GM23338 (cell line): Measurements from ENCODE around the gene P2RY8. TPM values are rescaled to one million over a fixed set of nuclear protein-coding genes. Genes with fewer than 3 reads are reported as not detected.

Experiments used
- ATAC-seq: fragments of 200-7000 bp; cut with Tn5 transposase; 3 replicates; pipeline ENCODE4 v1.9.1; 2020
- DNase-seq: peaks from one replicate; pipeline ENCODE4 v3.0.0-alpha.2; 2015; ENCODE audit warnings: low spot score
- H2AFZ ChIP-seq: fragments of 200-600 bp; sonication (generic); 2 replicates; pipeline ENCODE4 v1.8.0; 2016; ENCODE audit warnings: antibody characterized with exemption, mild to moderate bottlenecking, moderate library complexity
- H3F3A ChIP-seq: fragments of 200-600 bp; sonication (generic); replicated peaks from 2 replicates; pipeline ENCODE4 v1.8.0; 2017; ENCODE audit warnings: antibody characterized with exemption, mixed run types, low read depth
- H3K27ac ChIP-seq: fragments of 200-600 bp; sonication (generic); 2 replicates; pipeline ENCODE4 v1.6.1; 2016; ENCODE audit warnings: low read depth
- H3K27me3 ChIP-seq: fragments of 200-600 bp; sonication (generic); 2 replicates; pipeline ENCODE4 v1.8.0; 2016; ENCODE audit warnings: mild to moderate bottlenecking, mixed run types, moderate library complexity; ENCODE audit not compliant: insufficient read depth
- H3K36me3 ChIP-seq: fragments of 200-600 bp; sonication (generic); 2 replicates; pipeline ENCODE4 v1.8.0; 2016; ENCODE audit warnings: mild to moderate bottlenecking; ENCODE audit not compliant: insufficient read depth
- H3K4me1 ChIP-seq: fragments of 200-600 bp; sonication (generic); 2 replicates; pipeline ENCODE4 v1.8.0; 2016; ENCODE audit warnings: mild to moderate bottlenecking, moderate library complexity; ENCODE audit not compliant: insufficient read depth
- H3K4me2 ChIP-seq: fragments of 200-600 bp; sonication (generic); 2 replicates; pipeline ENCODE4 v1.7.1; 2017; ENCODE audit warnings: mixed run types
- H3K4me3 ChIP-seq: fragments of 200-600 bp; sonication (generic); 2 replicates; pipeline ENCODE4 v1.6.1; 2016; ENCODE audit warnings: mixed run types
- H3K79me2 ChIP-seq: fragments of 200-600 bp; sonication (generic); replicated peaks from 2 replicates; pipeline ENCODE4 v1.8.0; 2017; ENCODE audit warnings: mild to moderate bottlenecking; ENCODE audit not compliant: insufficient read depth
- H3K9me2 ChIP-seq: fragments of 200-600 bp; sonication (generic); 2 replicates; pipeline ENCODE4 v1.8.0; 2017; ENCODE audit not compliant: insufficient read depth
- H4K20me1 ChIP-seq: fragments of 200-600 bp; sonication (generic); replicated peaks from 2 replicates; pipeline ENCODE4 v1.8.0; 2017; ENCODE audit warnings: mild to moderate bottlenecking; ENCODE audit not compliant: insufficient read depth
- H3K27ac Mint-ChIP-seq: 2 replicates; pipeline ENCODE4 v1.8.0; 2020; ENCODE audit warnings: inconsistent platforms, mild to moderate bottlenecking, moderate library complexity, mixed read lengths
- H3K27me3 Mint-ChIP-seq: 3 replicates; pipeline ENCODE4 v1.8.0; 2022; ENCODE audit warnings: low read depth, mild to moderate bottlenecking, moderate library complexity, mixed read lengths, inconsistent platforms; ENCODE audit not compliant: insufficient read depth, poor library complexity
- H3K36me3 Mint-ChIP-seq: 3 replicates; pipeline ENCODE4 v1.8.0; 2021; ENCODE audit warnings: low read depth, mild to moderate bottlenecking, inconsistent platforms, moderate library complexity, mixed read lengths
- H3K4me1 Mint-ChIP-seq: 3 replicates; pipeline ENCODE4 v1.8.0; 2020; ENCODE audit warnings: mild to moderate bottlenecking, inconsistent platforms, mixed read lengths
- H3K4me3 Mint-ChIP-seq: 3 replicates; pipeline ENCODE4 v1.8.0; 2021; ENCODE audit warnings: moderate library complexity, mild to moderate bottlenecking, inconsistent platforms, mixed read lengths
- H3K9me3 Mint-ChIP-seq: 3 replicates; pipeline ENCODE4 v1.8.0; 2020; ENCODE audit warnings: moderate library complexity, mild to moderate bottlenecking, inconsistent platforms, mixed read lengths
- CREB1 ChIP-seq: fragments of 250-450 bp; sonication (Bioruptor Pico); IDR thresholded peaks from 2 replicates; pipeline ENCODE4 v1.5.0; 2020; ENCODE audit warnings: low read depth, mild to moderate bottlenecking, moderate library complexity
- ETS1 ChIP-seq: IDR thresholded peaks from 2 replicates; pipeline ENCODE4 v1.6.1; 2016; ENCODE audit warnings: antibody characterized with exemption
- EZH2 ChIP-seq: fragments of 200-600 bp; sonication (generic); IDR thresholded peaks from one replicate; pipeline ENCODE4 v1.8.0; 2017; ENCODE audit warnings: antibody characterized with exemption, mild to moderate bottlenecking, low read depth; ENCODE audit not compliant: unreplicated experiment
- JUNB ChIP-seq: IDR thresholded peaks from one replicate; pipeline ENCODE4 v1.6.1; 2016; ENCODE audit warnings: antibody characterized with exemption; ENCODE audit not compliant: unreplicated experiment
- NANOG ChIP-seq: IDR thresholded peaks from 2 replicates; pipeline ENCODE4 v1.6.1; 2016; ENCODE audit warnings: antibody characterized with exemption, borderline replicate concordance
- POLR2AphosphoS5 ChIP-seq: IDR thresholded peaks from 2 replicates; pipeline ENCODE4 v1.6.1; 2016; ENCODE audit warnings: antibody characterized with exemption, low read depth
- REST ChIP-seq: IDR thresholded peaks from one replicate; pipeline ENCODE4 v1.6.1; 2018; ENCODE audit warnings: antibody characterized with exemption; ENCODE audit not compliant: unreplicated experiment
- STAT1 ChIP-seq: IDR thresholded peaks from one replicate; pipeline ENCODE4 v1.6.1; 2016; ENCODE audit warnings: antibody characterized with exemption; ENCODE audit not compliant: unreplicated experiment
- ZNF114 ChIP-seq: fragments of 250-450 bp; sonication (Bioruptor Pico); IDR thresholded peaks from 2 replicates; pipeline ENCODE4 v1.5.0; 2020; ENCODE audit warnings: mild to moderate bottlenecking, moderate library complexity
- ZNF331 ChIP-seq: fragments of 250-450 bp; sonication (Bioruptor Pico); IDR thresholded peaks from 2 replicates; pipeline ENCODE4 v1.5.0; 2020; ENCODE audit warnings: low read depth, mild to moderate bottlenecking, moderate library complexity
- polyA plus RNA-seq: library from polyadenylated mRNA; unstranded; fragments of >200 nt; fragmentation: Nextera tagmentation; extraction: Ambion mirVana; gene quantifications from 2 replicates; pipeline ENCODE4 v1.2.1, GENCODE V29; 2016
- total RNA-seq: library from RNA; depleted of rRNA; stranded (reverse); fragments of >200 nt; shearing (Covaris generic); gene quantifications from 2 replicates; pipeline ENCODE4 v1.2.3, GENCODE V29; 2014
- TF ChIP-seq, protein P1 (sequence below), 2 experiments: fragments of 200-600 bp in 1 of 2; sonication (generic) in 1 of 2; conservative IDR thresholded peaks; 2 replicates each; pipeline versions ENCODE4 v1.5.1 to v1.6.1; 2016 to 2017; ENCODE audit warnings: antibody characterized with exemption in 2 of 2, low read depth in 2 of 2, mild to moderate bottlenecking in 2 of 2, moderate library complexity in 1 of 2
- TF ChIP-seq, protein P2 (sequence below): fragments of 250-450 bp; sonication (Bioruptor Pico); IDR thresholded peaks from 2 replicates; pipeline ENCODE4 v1.5.0; 2020; ENCODE audit warnings: mild to moderate bottlenecking, moderate library complexity

Gene P2RY8
- total and polyA plus RNA-seq, 2 experiments from 2014 or later = 0.24 TPM; not detected in 1

- ATAC-seq = no peak
- Histone ChIP-seq H3K79me2 (no peaks in the 10 kb centered on the region), H2AFZ (no peak overlapping the region), H3K27me3 (no peaks in the 10 kb centered on the region), H3K36me3 (no peaks in the 10 kb centered on the region), H3K4me1 (no peaks in the 10 kb centered on the region), H4K20me1 (no peaks in the 10 kb centered on the region), H3K9me2 (0 out of 2 replicates have a peak, but pooled peaks cover 5% of the 10 kb centered on the region), H3F3A (no peaks in the 10 kb centered on the region), H3K4me2 (no peak overlapping the region), H3K4me3 (no peak overlapping the region), H3K27ac (no peak overlapping the region)
- no peak overlapping the region for H3K4me3 Mint-ChIP-seq
- TF ChIP-seq CREB1 (CRISPR knock-in tag) = no peak
- no peak for TF ChIP-seq JUNB
- TF ChIP-seq STAT1 = no peak
- TF ChIP-seq, protein P1, sequence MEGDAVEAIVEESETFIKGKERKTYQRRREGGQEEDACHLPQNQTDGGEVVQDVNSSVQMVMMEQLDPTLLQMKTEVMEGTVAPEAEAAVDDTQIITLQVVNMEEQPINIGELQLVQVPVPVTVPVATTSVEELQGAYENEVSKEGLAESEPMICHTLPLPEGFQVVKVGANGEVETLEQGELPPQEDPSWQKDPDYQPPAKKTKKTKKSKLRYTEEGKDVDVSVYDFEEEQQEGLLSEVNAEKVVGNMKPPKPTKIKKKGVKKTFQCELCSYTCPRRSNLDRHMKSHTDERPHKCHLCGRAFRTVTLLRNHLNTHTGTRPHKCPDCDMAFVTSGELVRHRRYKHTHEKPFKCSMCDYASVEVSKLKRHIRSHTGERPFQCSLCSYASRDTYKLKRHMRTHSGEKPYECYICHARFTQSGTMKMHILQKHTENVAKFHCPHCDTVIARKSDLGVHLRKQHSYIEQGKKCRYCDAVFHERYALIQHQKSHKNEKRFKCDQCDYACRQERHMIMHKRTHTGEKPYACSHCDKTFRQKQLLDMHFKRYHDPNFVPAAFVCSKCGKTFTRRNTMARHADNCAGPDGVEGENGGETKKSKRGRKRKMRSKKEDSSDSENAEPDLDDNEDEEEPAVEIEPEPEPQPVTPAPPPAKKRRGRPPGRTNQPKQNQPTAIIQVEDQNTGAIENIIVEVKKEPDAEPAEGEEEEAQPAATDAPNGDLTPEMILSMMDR (conservative IDR thresholded peaks at IDR 0.05; ENCODE audit: low read depth in 2 of 2) = no peak
- no peak for TF ChIP-seq ZNF331 (CRISPR knock-in tag)
- no peak for TF ChIP-seq POLR2AphosphoS5
- TF ChIP-seq REST = no peak
- TF ChIP-seq ETS1 = no peak
- TF ChIP-seq EZH2 = no peak
- no peak for TF ChIP-seq NANOG
- TF ChIP-seq, protein P2, sequence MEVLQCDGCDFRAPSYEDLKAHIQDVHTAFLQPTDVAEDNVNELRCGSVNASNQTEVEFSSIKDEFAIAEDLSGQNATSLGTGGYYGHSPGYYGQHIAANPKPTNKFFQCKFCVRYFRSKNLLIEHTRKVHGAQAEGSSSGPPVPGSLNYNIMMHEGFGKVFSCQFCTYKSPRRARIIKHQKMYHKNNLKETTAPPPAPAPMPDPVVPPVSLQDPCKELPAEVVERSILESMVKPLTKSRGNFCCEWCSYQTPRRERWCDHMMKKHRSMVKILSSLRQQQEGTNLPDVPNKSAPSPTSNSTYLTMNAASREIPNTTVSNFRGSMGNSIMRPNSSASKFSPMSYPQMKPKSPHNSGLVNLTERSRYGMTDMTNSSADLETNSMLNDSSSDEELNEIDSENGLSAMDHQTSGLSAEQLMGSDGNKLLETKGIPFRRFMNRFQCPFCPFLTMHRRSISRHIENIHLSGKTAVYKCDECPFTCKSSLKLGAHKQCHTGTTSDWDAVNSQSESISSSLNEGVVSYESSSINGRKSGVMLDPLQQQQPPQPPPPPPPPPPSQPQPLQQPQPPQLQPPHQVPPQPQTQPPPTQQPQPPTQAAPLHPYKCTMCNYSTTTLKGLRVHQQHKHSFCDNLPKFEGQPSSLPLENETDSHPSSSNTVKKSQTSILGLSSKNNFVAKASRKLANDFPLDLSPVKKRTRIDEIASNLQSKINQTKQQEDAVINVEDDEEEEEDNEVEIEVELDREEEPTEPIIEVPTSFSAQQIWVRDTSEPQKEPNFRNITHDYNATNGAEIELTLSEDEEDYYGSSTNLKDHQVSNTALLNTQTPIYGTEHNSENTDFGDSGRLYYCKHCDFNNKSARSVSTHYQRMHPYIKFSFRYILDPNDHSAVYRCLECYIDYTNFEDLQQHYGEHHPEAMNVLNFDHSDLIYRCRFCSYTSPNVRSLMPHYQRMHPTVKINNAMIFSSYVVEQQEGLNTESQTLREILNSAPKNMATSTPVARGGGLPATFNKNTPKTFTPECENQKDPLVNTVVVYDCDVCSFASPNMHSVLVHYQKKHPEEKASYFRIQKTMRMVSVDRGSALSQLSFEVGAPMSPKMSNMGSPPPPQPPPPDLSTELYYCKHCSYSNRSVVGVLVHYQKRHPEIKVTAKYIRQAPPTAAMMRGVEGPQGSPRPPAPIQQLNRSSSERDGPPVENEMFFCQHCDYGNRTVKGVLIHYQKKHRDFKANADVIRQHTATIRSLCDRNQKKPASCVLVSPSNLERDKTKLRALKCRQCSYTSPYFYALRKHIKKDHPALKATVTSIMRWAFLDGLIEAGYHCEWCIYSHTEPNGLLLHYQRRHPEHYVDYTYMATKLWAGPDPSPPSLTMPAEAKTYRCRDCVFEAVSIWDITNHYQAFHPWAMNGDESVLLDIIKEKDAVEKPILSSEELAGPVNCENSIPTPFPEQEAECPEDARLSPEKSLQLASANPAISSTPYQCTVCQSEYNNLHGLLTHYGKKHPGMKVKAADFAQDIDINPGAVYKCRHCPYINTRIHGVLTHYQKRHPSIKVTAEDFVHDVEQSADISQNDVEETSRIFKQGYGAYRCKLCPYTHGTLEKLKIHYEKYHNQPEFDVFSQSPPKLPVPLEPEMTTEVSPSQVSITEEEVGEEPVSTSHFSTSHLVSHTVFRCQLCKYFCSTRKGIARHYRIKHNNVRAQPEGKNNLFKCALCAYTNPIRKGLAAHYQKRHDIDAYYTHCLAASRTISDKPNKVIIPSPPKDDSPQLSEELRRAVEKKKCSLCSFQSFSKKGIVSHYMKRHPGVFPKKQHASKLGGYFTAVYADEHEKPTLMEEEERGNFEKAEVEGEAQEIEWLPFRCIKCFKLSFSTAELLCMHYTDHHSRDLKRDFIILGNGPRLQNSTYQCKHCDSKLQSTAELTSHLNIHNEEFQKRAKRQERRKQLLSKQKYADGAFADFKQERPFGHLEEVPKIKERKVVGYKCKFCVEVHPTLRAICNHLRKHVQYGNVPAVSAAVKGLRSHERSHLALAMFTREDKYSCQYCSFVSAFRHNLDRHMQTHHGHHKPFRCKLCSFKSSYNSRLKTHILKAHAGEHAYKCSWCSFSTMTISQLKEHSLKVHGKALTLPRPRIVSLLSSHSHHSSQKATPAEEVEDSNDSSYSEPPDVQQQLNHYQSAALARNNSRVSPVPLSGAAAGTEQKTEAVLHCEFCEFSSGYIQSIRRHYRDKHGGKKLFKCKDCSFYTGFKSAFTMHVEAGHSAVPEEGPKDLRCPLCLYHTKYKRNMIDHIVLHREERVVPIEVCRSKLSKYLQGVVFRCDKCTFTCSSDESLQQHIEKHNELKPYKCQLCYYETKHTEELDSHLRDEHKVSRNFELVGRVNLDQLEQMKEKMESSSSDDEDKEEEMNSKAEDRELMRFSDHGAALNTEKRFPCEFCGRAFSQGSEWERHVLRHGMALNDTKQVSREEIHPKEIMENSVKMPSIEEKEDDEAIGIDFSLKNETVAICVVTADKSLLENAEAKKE = no peak
- TF ChIP-seq ZNF114 = no peak
- H3K36me3 Mint-ChIP-seq = no peaks in the 10 kb centered on the region
- H3K9me3 Mint-ChIP-seq = peaks cover 5% of the 10 kb centered on the region
- no peaks in the 10 kb centered on the region for H3K4me1 Mint-ChIP-seq
- no peak overlapping the region for H3K27ac Mint-ChIP-seq
- no peak for DNase-seq
- no peaks in the 10 kb centered on the region for H3K27me3 Mint-ChIP-seq
Observed at GRCh38 chrX:1528186-1528883, 8.7 kb downstream of the P2RY8 start.
